Breast epithelium (tissue), 3 donors: ENCODE measurements around the gene CCDC92.

Experiments
- POLR2AphosphoS5 ChIP-seq, 3 donors: sonication (generic); formaldehyde crosslinking; IDR thresholded peaks; one replicate each; pipeline ENCODE4 v1.6.1; 2017; ENCODE audit warnings: antibody characterized with exemption in 3 of 3
- TF ChIP-seq, protein P1 (sequence below), 3 donors: fragments of 450-650 bp; IDR thresholded peaks; one replicate each; pipeline ENCODE4 v1.5.1; 2016 to 2017; ENCODE audit warnings: antibody characterized with exemption in 3 of 3, mild to moderate bottlenecking in 3 of 3, moderate library complexity in 3 of 3

DNA sequence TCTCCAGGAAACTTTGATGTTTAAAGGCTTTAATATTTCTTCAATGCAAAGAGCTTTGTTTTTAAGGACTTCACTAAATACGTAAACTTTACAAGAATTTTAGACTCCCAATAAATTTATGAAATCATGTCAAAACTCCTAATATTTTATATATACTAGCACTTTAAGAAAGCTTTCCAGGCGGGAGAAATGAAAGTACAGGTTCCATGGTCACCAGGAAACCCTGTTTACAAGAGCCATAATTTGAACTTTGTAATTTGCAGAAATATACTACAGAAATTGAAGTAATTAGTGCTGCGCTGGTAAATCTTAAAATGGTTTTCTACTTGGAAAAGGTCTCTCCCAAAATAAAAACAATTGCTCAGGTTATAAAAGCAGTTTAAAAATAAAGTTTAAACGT is 8.8 kb downstream of the CCDC92 start:
- TF ChIP-seq, protein P1, sequence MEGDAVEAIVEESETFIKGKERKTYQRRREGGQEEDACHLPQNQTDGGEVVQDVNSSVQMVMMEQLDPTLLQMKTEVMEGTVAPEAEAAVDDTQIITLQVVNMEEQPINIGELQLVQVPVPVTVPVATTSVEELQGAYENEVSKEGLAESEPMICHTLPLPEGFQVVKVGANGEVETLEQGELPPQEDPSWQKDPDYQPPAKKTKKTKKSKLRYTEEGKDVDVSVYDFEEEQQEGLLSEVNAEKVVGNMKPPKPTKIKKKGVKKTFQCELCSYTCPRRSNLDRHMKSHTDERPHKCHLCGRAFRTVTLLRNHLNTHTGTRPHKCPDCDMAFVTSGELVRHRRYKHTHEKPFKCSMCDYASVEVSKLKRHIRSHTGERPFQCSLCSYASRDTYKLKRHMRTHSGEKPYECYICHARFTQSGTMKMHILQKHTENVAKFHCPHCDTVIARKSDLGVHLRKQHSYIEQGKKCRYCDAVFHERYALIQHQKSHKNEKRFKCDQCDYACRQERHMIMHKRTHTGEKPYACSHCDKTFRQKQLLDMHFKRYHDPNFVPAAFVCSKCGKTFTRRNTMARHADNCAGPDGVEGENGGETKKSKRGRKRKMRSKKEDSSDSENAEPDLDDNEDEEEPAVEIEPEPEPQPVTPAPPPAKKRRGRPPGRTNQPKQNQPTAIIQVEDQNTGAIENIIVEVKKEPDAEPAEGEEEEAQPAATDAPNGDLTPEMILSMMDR (IDR thresholded peaks at IDR 0.05), result no peak
- no peak for TF ChIP-seq POLR2AphosphoS5 (IDR thresholded peaks at IDR 0.05)
